PC-3 (cell line): Measurements from ENCODE around the gene PLOD1. TPM values are rescaled to one million over a fixed set of nuclear protein-coding genes. Genes with fewer than 3 reads are reported as not detected.

ENCODE experiments used
- ATAC-seq: fragments of 200-7000 bp; cut with Tn5 transposase; 2 replicates; pipeline ENCODE4 v1.9.1; 2020; ENCODE audit warnings: mild to moderate bottlenecking, moderate library complexity
- BruUV-seq: library from RNA; stranded (reverse); fragments of 400-500 nt; replicated peaks from 2 replicates; lab custom pipeline; 2021; lab: Mats Ljungman, UMichigan
- CTCF ChIA-PET: fragments of 300-600 bp; sonication (Branson Sonifier 250); formaldehyde crosslinking; loops from one replicate; lab custom pipeline; 2022; ENCODE audit warnings: antibody characterized with exemption; lab: Charles Lee
- POLR2A ChIA-PET: fragments of 300-600 bp; sonication (Branson Sonifier 250); formaldehyde crosslinking; loops from one replicate; lab custom pipeline; 2022; ENCODE audit warnings: antibody characterized with exemption; ENCODE audit not compliant: unreplicated experiment; lab: Charles Lee
- DNase-seq: peaks from one replicate; pipeline ENCODE4 v3.0.0-alpha.2; 2015
- H2AFZ ChIP-seq: fragments of 300-600 bp; sonication (generic); 2 replicates; pipeline ENCODE4 v1.6.0; 2016; ENCODE audit warnings: antibody characterized with exemption, low read length
- H3F3A ChIP-seq: fragments of 300-600 bp; sonication (generic); one replicate; pipeline ENCODE4 v1.6.0; 2017; ENCODE audit warnings: antibody characterized with exemption, low read length, control low read depth, mild to moderate bottlenecking; ENCODE audit not compliant: unreplicated experiment
- H3K27ac ChIP-seq: fragments of 300-600 bp; sonication (generic); 2 replicates; pipeline ENCODE4 v1.5.1; 2016; ENCODE audit warnings: mild to moderate bottlenecking, low read length
- H3K27me3 ChIP-seq: fragments of 300-600 bp; sonication (generic); 2 replicates; pipeline ENCODE4 v1.6.1; 2016; ENCODE audit warnings: low read length, mixed read lengths
- H3K36me3 ChIP-seq: fragments of 300-600 bp; sonication (generic); 2 replicates; pipeline ENCODE4 v1.6.1; 2016; ENCODE audit warnings: low read depth, mixed run types, low read length, mixed read lengths
- H3K4me1 ChIP-seq: fragments of 300-600 bp; sonication (generic); 2 replicates; pipeline ENCODE4 v1.5.1; 2016; ENCODE audit warnings: low read length; ENCODE audit not compliant: insufficient read depth
- H3K4me2 ChIP-seq: fragments of 300-600 bp; sonication (generic); 2 replicates; pipeline ENCODE4 v1.6.0; 2016; ENCODE audit warnings: low read length
- H3K4me3 ChIP-seq: fragments of 300-600 bp; sonication (generic); 2 replicates; pipeline ENCODE4 v1.5.1; 2016; ENCODE audit warnings: mild to moderate bottlenecking, low read length, mixed read lengths
- H3K79me2 ChIP-seq: fragments of 300-600 bp; sonication (generic); 2 replicates; pipeline ENCODE4 v1.6.1; 2017; ENCODE audit warnings: low read length, mixed read lengths
- H3K9ac ChIP-seq: fragments of 300-600 bp; sonication (generic); 2 replicates; pipeline ENCODE4 v1.6.0; 2016; ENCODE audit warnings: mild to moderate bottlenecking, low read length
- H3K9me2 ChIP-seq: fragments of 300-600 bp; sonication (generic); replicated peaks from 2 replicates; pipeline ENCODE4 v1.6.1; 2016; ENCODE audit warnings: mixed run types, low read length, mixed read lengths
- H3K9me3 ChIP-seq: fragments of 300-600 bp; sonication (generic); 2 replicates; pipeline ENCODE4 v1.6.1; 2016; ENCODE audit warnings: low read length, mixed read lengths
- H4K20me1 ChIP-seq: fragments of 300-600 bp; sonication (generic); 2 replicates; pipeline ENCODE4 v1.6.1; 2016; ENCODE audit warnings: low read length, mixed read lengths
- CTCF ChIP-seq: fragments of 300-600 bp; sonication (generic); conservative IDR thresholded peaks from 2 replicates; pipeline ENCODE4 v1.5.1; 2017; ENCODE audit warnings: antibody characterized with exemption, low read depth, mild to moderate bottlenecking, low read length
- EZH2 ChIP-seq: fragments of 300-600 bp; sonication (generic); IDR thresholded peaks from one replicate; pipeline ENCODE4 v1.6.1; 2017; ENCODE audit warnings: antibody characterized with exemption, mild to moderate bottlenecking, low read length; ENCODE audit not compliant: unreplicated experiment
- EZH2phosphoT487 ChIP-seq: fragments of 300-600 bp; sonication (generic); IDR thresholded peaks from 2 replicates; pipeline ENCODE4 v1.6.1; 2018; ENCODE audit warnings: mild to moderate bottlenecking, antibody characterized with exemption, low read length, borderline replicate concordance
- intact Hi-C: fragments of 100-400 bp; cut with micrococcal nuclease; formaldehyde crosslinking; loops from 2 replicates; pipeline ENCODE4 v1.9.0; 2023
- total RNA-seq: library from RNA; depleted of rRNA; stranded (reverse); fragments of >200 nt; gene quantifications from 2 replicates; pipeline ENCODE4 v1.2.3, GENCODE V29; 2014

The PLOD1 gene
- total RNA-seq, 1 experiment from 2014 or later: 179 TPM

GRCh38 chr1:11977625-11978024, 43.1 kb downstream of the PLOD1 start:
- Histone ChIP-seq H3K9ac (no peak overlapping the region), H3K9me2 (no peaks in the 10 kb centered on the region), H3K9me3 (no peaks in the 10 kb centered on the region), H4K20me1 (peaks cover 8% of the 10 kb centered on the region; the same call in 1 of the 2 replicates), H3K4me2 (no peak overlapping the region), H3K4me1 (peaks cover 24% of the 10 kb centered on the region), H3K4me3 (no peak overlapping the region), H3K79me2 (peaks cover 22% of the 10 kb centered on the region), H3K27ac (no peak overlapping the region), H3K27me3 (no peaks in the 10 kb centered on the region), H2AFZ (no peak overlapping the region), H3K36me3 (peaks cover 15% of the 10 kb centered on the region), H3F3A (no peaks in the 10 kb centered on the region)
- ATAC-seq (no peak), DNase-seq (no peak)
- CTCF ChIA-PET: no interaction called here
- POLR2A ChIA-PET: interaction anchor here (0.6 to 0.8 kb wide), 2 partner anchors 70 to 672 kb away, joined by 3 to 15 read pairs; no protein-coding TSS in a partner anchor
- intact Hi-C loops: loop anchor here (5.0 kb wide), 1 partner anchor 40 kb away; no protein-coding TSS in a partner anchor
- TF ChIP-seq CTCF (no peak), EZH2phosphoT487 (no peak), EZH2 (no peak)
- BruUV-seq: no TSS peak

- ChIA-PET CTCF (no interaction called here), POLR2A (interaction anchor here (0.6 to 3.3 kb wide), 3 partner anchors 69 to 671 kb away, joined by 3 to 34 read pairs (median 15); no protein-coding TSS in a partner anchor)
- Histone ChIP-seq H2AFZ (no peak overlapping the region), H3K4me1 (peaks cover 28% of the 10 kb centered on the region), H3K27ac (no peak overlapping the region), H3K9me2 (no peaks in the 10 kb centered on the region), H3K79me2 (peaks cover 29% of the 10 kb centered on the region), H3K4me3 (no peak overlapping the region), H3K4me2 (no peak overlapping the region), H4K20me1 (peaks cover 13% of the 10 kb centered on the region; the same call in 1 of the 2 replicates), H3K27me3 (no peaks in the 10 kb centered on the region), H3K9me3 (no peaks in the 10 kb centered on the region), H3K9ac (no peak overlapping the region), H3F3A (no peaks in the 10 kb centered on the region), H3K36me3 (peaks cover 21% of the 10 kb centered on the region)
- BruUV-seq: no TSS peak
- TF ChIP-seq EZH2phosphoT487 (no peak), EZH2 (no peak), CTCF (no peak)
- intact Hi-C loops: loop anchor here (5.0 kb wide), 1 partner anchor 41 kb away; no protein-coding TSS in a partner anchor
- no peak for DNase-seq
- ATAC-seq: no peak
Measured at GRCh38 chr1:11978301-11978700, 43.8 kb downstream of the PLOD1 start.
